Stimulated activated CD4-positive, alpha-beta T cell treated with anti-CD3 and anti-CD28 coated beads, TNF-alpha, amount 100 ng/mL, for 4 hours (primary cell): Measurements from ENCODE around the gene PSMA7.
"Not testable (repeated sequence)": the region's sequence is repeated elsewhere in the genome, so short reads cannot be mapped to it uniquely, and the experiment has no call there.

ENCODE experiments used
- DNase-seq, 3 experiments: peaks; one replicate each; pipeline ENCODE4 v3.0.0-alpha.2; 2020; ENCODE audit warnings: low read depth in 3 of 3

The PSMA7 gene

DNA sequence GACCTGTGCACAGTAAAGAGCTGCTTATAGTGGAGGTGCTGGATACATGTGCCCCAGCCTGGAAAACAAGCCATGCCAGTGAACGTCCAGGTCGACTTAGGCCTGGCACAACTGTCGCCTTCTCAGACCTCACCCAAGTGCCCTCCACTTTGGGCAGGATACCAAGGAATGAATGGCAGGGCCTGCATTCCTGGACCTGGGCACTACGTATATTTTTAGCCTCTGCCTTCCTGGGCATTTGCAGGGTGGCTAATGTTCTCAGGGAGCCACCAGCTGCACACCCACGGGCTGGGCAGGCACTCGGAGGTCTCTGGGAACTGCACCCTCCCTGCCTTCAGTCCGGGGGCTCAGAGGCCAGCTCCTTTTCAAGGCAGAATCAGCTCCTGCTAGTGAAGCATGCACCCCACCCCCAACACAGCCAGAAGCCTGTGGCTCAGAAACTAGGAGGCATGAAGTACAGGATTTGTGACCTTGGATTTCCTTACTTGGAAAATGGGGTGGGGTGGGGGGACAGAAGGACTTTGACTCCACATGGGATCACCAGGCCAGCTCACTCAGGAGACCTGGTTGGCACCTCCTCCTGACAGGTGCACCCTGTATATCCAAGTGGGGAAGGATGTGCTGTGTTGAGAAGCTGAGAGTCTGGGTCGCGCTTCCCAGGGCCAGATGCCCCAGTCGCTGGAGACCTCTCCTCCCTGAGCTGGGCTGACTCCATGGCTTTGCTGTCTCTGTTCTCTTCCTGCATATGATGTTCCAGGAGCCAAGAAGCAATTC is 23.4 kb downstream of the PSMA7 start:
- DNase-seq: no peak

DNA sequence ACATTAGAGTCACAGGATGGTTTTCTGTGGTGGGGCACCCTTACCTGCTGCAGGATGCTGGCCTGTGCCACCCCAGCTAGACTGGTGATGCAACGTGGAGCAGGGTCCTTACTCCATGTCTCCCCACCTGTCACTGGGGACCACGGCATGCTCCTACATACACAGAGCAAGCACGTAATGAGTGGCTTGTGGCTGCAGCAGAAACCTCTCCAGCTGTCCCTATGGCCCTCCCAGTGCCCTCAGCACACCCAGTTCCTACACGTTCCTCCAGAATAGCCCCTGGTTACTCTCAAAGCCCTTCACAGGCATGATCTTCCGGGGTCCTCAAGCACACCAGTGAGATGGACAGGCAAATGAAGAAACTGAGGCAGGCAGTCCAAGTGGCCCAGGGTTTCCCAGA is 24.1 kb downstream of the PSMA7 start:
- DNase-seq: no peak

DNA sequence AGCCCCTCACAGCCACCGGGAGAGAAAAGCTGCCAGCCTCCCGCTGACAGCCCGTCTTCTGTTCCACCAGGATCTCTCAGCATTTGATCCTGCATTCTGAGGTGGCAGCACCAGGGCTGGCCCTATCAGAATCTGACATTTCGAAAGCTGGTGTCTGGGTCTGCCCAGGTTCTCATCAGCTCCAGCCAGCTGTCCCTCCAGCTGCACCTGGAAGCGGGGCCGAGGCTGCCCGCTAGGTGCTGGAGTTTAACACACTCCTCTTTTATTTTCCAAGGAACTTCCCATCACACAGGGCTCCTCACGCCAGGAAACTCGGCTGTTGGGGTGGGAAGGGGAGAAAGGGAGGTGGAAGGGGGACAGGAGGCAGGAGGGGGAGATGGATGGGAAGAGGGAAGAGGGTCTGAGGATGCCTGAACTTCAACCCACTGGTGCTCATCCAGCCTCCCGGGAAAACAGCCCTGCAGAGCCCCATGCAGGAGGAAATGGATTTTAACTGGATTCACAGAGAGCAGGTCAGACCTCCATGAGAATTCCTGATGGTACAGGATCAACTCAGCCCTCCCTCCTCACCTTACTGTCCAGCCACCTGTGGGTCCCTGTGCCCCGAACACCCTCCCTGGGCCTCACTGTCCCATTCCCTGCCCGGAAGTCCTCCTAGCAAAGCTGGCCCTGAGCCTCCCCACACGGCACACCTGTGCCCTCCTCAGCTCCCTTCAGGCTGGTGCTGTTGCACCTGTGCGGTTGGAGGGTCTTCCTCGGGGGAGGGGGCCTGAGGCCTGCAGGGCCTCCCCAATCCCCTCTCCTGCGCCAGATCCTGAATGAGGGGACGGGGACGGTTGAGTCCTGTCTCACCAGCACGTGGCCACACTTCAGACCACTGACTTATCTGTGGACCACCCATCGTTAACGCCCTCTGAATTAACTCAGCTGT is 24.8 kb downstream of the PSMA7 start:
- DNase-seq: no peak

DNA sequence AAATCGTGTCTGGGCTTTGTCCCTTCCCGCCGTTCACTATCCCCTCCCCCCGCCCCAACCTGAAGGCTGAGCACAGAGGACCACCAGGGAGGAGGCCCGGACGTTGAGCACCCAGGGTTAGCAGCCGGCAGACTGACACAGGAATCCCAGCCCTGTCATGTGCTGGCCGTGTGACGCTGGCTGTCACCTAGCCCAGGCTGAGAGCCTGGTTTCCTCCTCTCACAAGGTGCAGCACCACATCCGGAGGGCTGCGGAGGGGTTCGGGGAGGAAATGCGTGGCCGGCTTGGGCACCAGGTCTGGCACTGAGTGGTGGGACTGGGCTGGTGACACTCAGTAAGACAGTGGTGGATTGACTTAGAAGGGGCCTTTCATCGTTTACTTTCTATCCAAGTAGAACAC is 25.5 kb downstream of the PSMA7 start:
- peak in 2 of 3 experiments; percentile 26 to 37 for DNase-seq

DNA sequence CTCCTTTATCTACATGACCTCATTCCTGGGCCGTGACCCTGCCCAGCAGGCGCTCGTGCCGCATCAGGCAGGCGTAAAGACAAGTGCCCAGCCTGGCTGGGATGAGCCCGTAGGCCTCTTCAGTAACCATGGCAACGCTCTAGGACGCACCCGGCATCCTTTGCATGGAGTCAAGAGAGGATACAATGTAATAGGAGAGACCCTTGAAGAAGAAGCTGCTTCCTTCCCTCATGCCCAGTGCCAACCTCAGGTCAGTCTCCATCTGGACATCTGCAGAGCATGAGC is 25.9 kb downstream of the PSMA7 start:
- no peak for DNase-seq

DNA sequence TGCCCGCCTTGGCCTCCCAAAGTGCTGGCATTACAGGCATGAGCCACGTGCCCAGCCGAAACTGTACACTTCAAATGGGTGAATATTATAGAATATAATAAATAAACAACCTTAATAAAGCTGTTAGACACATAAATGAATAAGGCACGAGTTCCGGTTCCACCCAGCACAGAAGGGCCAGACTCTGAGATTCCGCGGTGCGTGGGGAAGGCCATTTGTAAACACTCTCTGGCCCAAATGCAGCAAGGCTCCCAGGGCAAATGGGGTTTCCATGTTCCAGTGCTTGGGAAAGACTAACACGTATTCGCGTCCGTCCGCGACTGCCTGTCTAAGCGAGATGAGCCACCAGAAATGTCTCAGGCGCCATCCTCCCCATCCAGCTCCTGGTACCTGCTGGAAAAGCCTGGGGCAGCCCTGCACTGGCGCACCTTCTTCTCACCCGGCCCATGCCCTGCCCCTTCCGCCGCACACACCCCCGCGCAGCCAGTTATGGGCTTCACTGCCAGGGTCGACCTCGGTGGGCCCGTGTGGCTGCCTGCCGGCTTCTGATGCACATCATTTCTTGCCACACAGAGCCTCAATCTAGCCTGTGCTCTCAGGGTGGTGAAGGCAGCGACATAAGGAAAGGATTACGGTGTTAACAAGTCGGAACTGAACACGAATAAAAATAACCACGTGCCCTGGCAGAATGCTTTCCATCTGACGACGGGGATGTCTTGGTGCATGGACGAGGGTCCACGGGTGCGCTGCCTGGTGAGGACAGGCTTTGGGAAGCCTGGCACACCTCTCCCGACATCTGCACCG is 26.4 kb downstream of the PSMA7 start:
- DNase-seq: no peak

DNA sequence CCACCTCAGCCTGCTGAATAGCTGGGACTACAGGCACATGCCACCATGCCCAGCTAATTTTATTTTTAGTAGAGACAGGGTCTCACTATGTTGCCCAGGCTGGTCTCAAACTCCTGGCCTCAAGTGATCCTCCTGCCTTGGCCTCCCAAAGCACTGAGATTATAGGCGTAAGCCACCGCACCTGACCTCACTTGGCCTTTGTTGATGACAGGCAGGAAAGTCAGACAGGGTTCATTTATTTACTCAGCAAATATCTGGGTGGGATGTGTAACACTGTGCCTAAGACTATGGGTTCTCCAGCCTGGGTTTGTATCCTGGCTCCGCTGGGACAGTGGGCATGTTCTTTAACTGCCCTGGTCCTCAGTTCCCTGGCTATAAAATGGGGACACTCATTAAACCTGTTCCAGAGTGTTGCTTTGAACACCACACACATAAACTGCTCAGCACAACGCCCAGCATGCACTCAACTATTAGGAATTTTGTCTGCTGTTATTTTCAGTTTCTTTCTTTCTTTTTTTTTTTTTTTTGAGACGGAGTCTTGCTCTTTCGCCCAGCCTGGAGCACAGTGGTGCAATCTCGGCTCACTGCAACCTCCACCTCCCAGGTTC is 27.3 kb downstream of the PSMA7 start:
- not testable (repeated sequence) for DNase-seq

DNA sequence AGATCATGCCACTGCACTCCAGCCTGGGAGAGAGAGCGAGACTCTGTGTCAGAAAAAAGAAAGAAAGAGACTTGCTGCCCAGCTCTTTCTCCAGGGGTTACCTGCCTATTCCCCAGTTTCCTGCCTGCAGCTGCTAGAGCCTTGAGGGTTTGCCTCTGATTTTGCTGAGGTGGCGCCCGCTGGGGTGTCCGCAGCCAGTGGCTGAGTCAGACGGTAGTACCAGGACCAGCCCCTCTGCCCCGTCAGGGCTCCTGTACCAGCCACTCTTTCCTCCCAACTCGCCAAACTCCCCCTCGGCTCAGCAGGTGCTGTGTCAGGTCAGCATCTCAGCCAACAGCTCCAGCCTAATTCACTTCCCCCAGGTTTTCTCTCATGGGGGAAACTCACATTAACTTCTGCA is 28.3 kb downstream of the PSMA7 start:
- no peak for DNase-seq

DNA sequence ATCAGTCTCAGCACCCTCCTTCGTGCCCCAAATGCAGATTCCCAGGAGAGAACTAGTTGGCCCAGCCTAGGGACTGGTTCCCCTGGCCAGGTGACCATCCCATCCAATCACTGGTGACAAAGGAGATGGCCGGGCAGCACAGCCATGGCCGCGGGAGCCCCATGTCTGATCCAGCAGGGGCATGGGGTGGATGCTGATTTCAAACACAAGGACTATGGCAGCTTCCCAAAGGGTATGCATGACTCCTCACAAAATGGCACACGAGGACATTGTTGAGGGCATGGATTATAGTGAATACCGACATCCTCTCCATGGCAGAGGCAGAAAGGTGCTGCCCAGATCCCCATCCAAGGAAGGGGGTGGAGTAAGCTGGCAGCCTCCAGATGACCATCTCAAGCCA is 30.8 kb downstream of the PSMA7 start:
- no peak for DNase-seq

DNA sequence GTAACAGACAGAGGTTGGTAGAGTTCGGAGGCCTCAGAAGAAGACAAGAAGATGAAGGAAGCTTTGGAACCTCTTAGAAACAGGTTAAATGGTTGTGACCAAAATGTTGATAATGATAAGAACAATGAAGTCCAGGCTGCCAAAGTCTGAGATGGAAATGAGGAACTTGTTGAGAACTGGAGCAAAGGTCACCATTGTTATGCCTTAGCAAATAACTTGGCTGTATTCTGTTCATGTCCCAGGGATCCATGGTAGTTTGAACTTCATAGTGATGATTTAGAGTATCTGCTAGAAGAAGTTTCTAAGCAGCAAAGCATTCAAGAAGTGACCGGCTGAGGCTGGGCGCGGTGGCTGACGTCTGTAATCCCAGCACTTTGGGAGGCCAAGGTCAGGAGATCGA is 32.0 kb downstream of the PSMA7 start:
- DNase-seq: no peak

DNA sequence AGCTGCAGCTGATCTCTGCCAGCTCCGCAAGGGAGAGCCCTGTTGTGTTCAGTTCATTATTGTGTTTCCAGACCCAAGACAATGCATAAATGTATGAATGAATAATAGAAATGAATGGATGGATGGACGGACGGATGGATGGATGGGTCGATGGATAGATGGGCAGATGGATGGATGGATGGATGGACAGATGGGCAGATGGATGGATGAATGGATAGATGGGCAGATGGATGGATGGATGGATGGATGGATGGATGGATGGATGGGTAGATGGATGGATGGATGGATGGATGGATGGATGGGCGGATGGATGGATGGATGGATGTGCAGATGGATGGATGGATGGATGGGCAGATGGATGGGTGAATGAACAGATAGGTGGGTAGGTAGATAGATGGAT is 37.6 kb downstream of the PSMA7 start:
- no peak for DNase-seq

DNA sequence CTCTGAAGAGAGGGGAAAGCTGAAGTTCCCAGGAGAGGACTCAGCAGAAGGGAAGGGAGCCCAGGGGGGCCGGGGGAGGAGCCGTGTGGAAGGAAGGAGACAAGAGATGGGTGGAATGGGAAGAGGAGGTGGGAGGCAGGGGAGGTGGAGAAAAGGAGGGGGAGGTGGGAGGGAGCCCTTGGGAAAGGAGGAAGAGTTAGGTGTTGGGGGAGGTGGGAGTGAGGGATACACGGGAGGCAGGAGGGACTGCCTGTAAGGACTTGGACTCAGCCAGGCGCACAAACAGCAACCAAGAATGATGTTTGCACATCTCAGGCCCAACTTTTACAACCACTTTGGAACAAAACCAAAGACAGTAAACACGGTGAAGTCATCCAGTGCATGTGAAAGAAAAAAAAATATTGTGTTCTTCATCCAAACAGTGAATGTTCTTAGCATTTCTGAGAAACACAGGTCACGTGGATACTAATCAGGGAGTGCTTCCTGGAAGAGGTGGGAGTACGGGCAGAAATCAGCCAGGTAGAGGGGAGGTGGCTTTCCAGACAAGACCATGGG is 38.3 kb downstream of the PSMA7 start:
- no peak for DNase-seq

DNA sequence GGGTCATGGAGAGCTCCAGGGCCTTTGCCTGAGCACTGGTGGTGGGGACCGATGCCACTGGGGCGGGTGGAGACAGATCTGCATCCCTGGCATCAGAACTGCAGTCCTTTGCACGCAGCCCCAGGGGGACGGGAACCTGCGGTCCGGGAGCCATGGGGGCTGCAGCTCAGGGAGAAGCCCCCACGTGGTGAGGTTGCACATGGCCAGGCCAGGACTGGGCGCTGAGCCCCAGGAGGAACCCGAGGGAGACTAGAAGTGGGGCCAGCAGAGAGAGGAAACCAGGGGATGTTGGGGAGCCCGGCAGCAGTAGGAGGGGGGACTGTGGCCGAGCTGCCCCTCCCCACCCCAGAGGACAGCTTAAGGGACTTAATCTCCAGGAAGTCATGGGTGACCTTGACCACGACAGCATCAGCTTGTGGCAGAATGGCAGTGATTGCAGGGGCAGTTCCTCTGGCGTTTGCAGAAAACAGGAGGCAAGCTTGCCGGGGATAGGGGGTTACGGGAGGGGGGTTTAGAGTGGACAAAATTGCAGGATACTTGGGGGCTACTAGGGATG is 38.9 kb downstream of the PSMA7 start:
- DNase-seq: no peak

DNA sequence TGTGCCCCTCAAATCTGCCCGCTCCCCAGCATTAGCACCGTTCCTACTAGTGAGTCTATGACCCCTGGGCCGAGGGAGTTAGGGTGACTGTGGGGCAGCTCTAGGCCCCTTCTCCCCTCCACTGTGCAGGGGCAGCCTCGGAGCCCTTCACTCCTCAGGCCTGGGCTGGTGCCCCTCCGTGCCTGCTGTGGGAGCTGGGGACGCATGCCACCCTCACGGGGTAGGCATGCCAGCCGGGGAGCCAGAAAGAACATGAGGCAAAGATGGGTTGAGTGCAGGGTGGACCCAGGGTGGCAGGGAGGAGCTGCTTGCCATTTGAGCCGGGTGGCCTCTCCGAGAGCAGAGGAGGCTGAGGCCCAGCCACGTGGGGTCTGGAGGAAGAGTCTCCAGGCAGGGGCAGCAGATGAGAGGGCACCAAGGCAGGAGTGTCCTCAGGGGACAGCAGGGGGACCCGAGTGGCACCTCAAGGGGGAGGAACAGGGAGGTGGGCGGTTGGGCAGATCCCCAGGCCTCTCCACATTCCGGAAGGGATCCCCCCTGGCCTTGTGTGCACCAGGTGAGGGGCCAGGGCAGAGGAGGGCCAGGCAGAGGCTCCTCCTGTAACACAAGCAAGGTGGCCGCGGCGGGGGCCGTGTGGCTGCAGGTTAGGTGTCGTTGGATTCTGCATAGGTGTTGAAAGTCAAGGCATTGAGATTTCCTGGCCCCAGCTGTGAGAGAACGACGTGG is 39.5 kb downstream of the PSMA7 start:
- DNase-seq: no peak

DNA sequence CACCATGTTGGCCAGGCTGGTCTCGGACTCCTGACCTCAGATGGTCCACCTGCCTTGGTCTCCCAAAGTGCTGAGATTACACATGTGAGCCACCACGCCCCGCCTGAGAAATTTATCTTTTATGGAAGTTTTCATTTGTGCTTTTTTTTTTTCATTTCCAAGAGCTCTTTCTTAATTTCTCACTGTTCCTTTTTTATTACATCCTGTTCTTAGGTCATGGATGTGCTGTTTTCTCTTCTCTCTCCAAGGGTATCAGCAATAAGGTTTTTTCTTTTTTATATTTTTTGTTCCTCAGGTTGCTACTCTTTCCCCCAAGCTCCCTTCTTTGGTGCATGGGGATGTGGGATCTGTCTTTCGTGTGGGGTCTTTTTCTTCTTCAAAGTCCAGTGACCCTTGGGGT is 42.1 kb downstream of the PSMA7 start:
- no peak for DNase-seq

DNA sequence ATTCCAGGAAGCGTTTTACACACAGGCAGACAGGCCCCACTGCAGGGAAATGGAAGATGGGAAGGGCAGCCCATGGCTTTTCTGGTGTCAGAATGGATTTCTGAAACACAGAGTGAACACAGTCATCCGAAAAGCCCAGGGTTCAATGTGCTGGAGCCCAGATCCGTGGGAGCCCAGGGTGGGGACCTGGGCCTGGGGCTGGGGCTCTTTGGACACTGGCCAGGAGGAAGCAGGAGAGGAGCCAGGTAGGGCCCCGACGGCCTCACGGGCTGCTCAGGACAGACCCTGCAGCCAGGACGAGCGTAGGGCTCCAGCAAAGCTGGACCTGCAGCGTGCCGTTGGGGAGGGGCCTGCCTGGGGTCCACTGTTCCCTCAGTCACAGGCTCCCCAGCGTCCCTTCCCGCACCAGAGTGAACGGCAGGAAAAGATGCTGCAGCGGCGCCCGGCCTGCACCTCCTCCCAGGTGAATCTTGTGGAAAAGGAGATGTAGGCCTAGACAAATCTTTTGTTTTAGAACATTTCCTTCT is 45.2 kb downstream of the PSMA7 start:
- DNase-seq: no peak

DNA sequence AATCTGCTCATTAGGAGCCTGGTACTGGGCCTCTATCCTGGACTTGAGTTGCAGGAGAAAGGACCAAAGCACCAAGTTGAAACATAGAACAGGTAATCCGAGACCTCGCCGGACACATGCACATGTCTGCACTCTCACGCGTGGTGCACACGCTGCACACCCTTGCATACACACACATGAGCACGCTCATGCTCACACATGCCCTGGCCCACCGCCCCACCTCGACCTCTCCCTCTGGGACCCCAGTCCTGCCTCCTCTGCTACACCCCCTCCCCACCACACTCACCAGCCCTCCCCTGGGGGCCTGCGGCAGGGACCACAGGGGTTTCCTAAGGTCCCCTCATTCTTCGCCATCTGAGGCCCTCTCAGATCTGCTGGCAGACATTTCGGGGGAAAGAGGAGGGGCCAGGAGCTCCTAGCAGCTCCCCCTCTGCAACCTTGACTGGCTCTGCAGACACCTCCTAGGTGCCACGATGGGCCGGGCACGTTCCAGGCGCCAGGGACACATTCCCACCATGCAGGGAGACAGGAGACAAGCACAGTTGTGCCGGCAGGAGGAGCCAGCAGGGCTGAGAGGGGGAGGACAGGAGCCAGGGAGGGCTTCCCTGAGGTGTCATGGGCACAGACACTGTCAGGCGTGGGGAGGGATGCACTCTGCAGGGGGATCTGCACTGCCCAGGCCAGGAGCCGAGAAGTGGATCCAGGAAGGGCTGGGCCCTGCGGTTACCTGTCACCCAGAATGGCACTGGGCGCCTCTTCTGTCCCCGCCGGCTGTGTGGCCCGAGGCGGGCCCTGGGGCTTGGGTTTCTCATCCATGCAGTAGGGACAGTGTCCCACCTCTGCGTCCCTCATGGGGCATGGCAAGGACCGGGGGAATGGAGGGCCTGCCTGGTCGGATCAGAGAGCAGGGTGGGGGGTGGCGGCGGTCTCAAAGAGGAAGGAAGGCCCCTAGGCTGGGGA is 46.5 kb downstream of the PSMA7 start:
- DNase-seq: no peak

DNA sequence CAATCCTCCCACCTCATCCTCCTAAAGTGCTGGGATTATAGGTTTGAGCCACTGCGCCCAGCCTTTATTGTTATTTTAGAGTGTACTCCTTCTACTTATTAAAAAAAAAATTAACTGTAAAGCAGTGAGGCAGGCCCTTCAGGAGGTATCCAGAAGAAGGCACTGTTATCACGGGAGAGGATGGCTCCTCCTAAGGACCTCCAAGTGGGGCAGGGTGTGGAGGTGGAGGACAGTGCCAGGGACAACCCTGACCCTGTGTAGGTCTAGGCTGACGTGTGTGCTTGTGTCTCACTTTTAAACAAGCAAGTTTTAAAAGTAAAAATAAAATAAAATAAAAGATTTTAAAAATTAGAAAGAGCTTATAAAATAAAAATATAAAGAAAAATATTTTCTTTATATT is 53.8 kb downstream of the PSMA7 start:
- no peak for DNase-seq
